ENCODE measurements around the gene SLC6A17. TPM values are rescaled to one million over a fixed set of nuclear protein-coding genes. Genes with fewer than 3 reads are reported as not detected.

The SLC6A17 gene
- total and polyA plus RNA-seq, 8 donors = 0.31 to 7.1 (median 1.4) TPM

DNA sequence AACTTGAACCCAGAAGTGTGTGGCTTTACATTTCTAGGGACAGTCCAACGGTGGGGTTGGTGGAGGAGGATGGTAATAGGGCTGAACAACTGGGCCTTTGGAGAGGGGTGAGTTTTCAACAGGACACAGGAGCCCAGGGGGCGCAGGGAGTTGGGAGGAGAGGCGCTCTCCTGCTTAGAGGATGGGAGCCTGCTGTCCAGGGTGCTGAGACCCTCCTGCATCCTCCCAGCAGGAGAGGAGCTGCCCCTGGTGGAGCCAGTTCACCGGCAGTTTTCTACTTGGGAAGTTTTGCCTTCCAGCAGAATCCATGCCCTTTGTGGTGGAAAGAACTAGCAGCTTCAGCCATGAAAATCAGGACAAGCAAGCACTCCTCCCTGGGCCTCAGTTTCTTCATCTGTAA, 68.4 kb downstream of the SLC6A17 start:
- Histone ChIP-seq H3K27ac (no peak overlapping the region), H3K4me3 (no peak overlapping the region), H3K4me1 (peaks cover 20 to 35% (median 27%) of the 10 kb centered on the region in 3 donors), H3K36me3 (peaks cover 0 to 4% (median 0%) of the 10 kb centered on the region in 3 donors), H3K27me3 (no peaks in the 10 kb centered on the region), H3K9me3 (no peaks in the 10 kb centered on the region)
- DNase-seq = no peak
- intact Hi-C loops (cut with DNase I) = no loop called here
- 91 to 94% methylated on average over 4 of the region's 4 CpGs for WGBS, 2 donors
- ATAC-seq = no peak
- TF ChIP-seq, protein P1, sequence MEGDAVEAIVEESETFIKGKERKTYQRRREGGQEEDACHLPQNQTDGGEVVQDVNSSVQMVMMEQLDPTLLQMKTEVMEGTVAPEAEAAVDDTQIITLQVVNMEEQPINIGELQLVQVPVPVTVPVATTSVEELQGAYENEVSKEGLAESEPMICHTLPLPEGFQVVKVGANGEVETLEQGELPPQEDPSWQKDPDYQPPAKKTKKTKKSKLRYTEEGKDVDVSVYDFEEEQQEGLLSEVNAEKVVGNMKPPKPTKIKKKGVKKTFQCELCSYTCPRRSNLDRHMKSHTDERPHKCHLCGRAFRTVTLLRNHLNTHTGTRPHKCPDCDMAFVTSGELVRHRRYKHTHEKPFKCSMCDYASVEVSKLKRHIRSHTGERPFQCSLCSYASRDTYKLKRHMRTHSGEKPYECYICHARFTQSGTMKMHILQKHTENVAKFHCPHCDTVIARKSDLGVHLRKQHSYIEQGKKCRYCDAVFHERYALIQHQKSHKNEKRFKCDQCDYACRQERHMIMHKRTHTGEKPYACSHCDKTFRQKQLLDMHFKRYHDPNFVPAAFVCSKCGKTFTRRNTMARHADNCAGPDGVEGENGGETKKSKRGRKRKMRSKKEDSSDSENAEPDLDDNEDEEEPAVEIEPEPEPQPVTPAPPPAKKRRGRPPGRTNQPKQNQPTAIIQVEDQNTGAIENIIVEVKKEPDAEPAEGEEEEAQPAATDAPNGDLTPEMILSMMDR (IDR thresholded peaks at IDR 0.05) = no peak
- FAIRE-seq = no peak

DNA sequence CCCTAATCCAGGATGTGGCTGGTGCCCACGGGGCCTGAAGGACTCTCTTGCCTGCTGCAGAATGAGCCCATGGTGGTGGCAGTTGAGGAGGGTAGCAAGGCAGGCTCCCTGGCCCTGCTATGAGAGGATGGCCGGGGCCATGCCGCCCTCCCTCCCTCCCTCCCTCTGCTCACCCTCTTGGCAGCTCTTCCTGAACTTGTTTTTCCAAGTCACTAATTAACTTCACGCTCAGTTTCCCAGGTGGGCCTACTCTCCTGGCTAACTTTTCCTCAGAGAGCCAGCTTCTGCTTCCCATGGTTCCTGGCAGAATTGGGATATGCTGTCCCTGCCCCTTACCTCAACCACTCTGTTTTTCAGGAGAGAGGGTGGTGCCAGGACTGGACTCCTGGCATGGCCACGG, 70.0 kb downstream of the SLC6A17 start:
- peak in 2 of 6 donors; percentile 53 to 56 for DNase-seq
- no peak overlapping the region for H3K4me3 ChIP-seq
- WGBS, 2 donors = 12 to 14% methylated on average over 5 of the region's 5 CpGs
- intact Hi-C loops (cut with DNase I) = no loop called here
- peaks cover 10 to 19% (median 12%) of the 10 kb centered on the region in 3 donors for H3K4me1 ChIP-seq
- no peaks in the 10 kb centered on the region for H3K27me3 ChIP-seq
- H3K9me3 ChIP-seq = no peaks in the 10 kb centered on the region
- peak; percentile 77 to 90 (median 84) for ATAC-seq
- H3K27ac ChIP-seq = peak overlapping the region; percentile 32 to 83 (median 68)
- peaks cover 0 to 4% (median 0%) of the 10 kb centered on the region in 3 donors for H3K36me3 ChIP-seq
- no peak for FAIRE-seq
- TF ChIP-seq, protein P1 (IDR thresholded peaks at IDR 0.05) = no peak

DNA sequence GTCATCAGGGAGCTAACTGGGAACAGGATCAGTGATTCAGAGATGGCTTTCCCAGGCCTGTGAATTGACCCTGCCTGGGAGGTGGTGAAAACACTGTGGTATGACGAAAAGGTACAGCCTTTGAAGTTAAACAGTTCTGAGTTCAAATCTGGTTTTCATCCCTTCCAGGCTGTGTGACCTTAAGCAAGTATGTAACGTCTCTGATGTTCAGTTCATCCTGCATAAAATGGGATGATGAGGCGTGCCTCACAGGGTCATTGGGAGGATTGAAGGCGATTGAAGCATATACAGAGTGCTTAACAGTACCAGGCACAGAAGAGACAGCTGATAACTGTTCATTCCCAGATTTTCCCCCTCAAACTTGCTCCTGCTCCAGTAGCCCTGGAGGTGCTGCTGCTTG, 70.8 kb downstream of the SLC6A17 start:
- H3K4me3 ChIP-seq = no peak overlapping the region
- FAIRE-seq (no peak), DNase-seq (no peak), ATAC-seq (no peak)
- intact Hi-C loops (cut with DNase I) = no loop called here
- H3K4me1 ChIP-seq = peaks cover 3 to 11% (median 8%) of the 10 kb centered on the region in 3 donors
- peaks cover 0 to 7% (median 0%) of the 10 kb centered on the region in 3 donors for H3K36me3 ChIP-seq
- peak overlapping the region in 2 of 4 donors; percentile 58 to 83 for H3K27ac ChIP-seq
- H3K27me3 ChIP-seq = no peaks in the 10 kb centered on the region
- H3K9me3 ChIP-seq = no peaks in the 10 kb centered on the region
- WGBS, 2 donors = 91 to 92% methylated on average over 4 of the region's 4 CpGs
- TF ChIP-seq, protein P1 (IDR thresholded peaks at IDR 0.05) = no peak

DNA sequence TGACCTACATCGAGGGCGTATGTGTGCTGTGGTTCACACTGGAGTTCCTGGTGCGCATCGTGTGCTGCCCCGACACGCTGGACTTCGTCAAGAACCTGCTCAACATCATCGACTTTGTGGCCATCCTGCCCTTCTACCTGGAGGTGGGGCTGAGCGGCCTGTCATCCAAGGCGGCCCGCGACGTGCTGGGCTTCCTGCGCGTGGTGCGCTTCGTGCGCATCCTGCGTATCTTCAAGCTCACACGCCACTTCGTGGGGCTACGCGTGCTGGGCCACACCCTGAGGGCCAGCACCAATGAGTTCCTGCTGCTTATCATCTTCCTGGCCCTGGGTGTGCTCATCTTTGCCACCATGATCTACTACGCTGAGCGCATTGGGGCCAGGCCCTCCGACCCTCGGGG, 72.8 kb downstream of the SLC6A17 start:
- intact Hi-C loops (cut with DNase I) = no loop called here
- H3K27me3 ChIP-seq = no peaks in the 10 kb centered on the region
- peaks cover 0 to 9% (median 8%) of the 10 kb centered on the region in 3 donors for H3K4me1 ChIP-seq
- TF ChIP-seq, protein P1 (IDR thresholded peaks at IDR 0.05) = no peak
- 96 to 98% methylated on average over 27 of the region's 27 CpGs for WGBS, 2 donors
- H3K36me3 ChIP-seq = peaks cover 0 to 23% (median 0%) of the 10 kb centered on the region in 3 donors
- DNase-seq (no peak), ATAC-seq (no peak), FAIRE-seq (no peak)
- H3K27ac ChIP-seq = no peak overlapping the region
- no peak overlapping the region for H3K4me3 ChIP-seq
- no peaks in the 10 kb centered on the region for H3K9me3 ChIP-seq

DNA sequence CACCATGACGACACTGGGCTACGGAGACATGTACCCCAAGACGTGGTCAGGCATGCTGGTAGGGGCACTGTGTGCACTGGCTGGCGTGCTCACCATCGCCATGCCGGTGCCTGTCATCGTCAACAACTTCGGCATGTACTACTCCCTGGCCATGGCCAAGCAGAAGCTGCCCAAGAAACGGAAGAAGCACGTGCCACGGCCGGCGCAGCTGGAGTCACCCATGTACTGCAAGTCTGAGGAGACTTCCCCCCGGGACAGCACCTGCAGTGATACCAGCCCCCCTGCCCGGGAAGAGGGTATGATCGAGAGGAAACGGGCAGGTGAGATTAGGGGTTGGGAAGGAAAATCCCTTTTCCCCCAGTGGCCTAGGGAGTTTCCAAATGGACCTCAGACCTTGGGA, 73.3 kb downstream of the SLC6A17 start:
- no peak for DNase-seq
- 88 to 91% methylated on average over 17 of the region's 17 CpGs for WGBS, 2 donors
- TF ChIP-seq, protein P1 (IDR thresholded peaks at IDR 0.05) = no peak
- Histone ChIP-seq H3K4me1 (peaks cover 0 to 9% (median 8%) of the 10 kb centered on the region in 3 donors), H3K27me3 (no peaks in the 10 kb centered on the region), H3K36me3 (peaks cover 0 to 23% (median 0%) of the 10 kb centered on the region in 3 donors), H3K9me3 (no peaks in the 10 kb centered on the region), H3K4me3 (no peak overlapping the region), H3K27ac (no peak overlapping the region)
- no peak for ATAC-seq
- intact Hi-C loops (cut with DNase I) = no loop called here
- no peak for FAIRE-seq

Measured in pancreas (tissue), 10 donors.